PFSK-1 (cell line): ENCODE measurements around the gene FNTB.

Source experiments
- FOXP2 ChIP-seq: optimal IDR thresholded peaks from 2 replicates; pipeline ENCODE3; 2011; ENCODE audit warnings: borderline replicate concordance, control low read depth, inconsistent platforms; ENCODE audit not compliant: insufficient read depth; ENCODE audit errors: extremely low read length, extremely low read depth
- TF ChIP-seq, protein P1 (sequence below), 2 experiments: IDR thresholded peaks; 2 replicates each; pipeline versions ENCODE4 v1.6.1 to v1.8.0; 2011 to 2012; ENCODE audit warnings: low read depth in 2 of 2, low read length in 2 of 2, control low read depth in 1 of 2, inconsistent platforms in 1 of 2, mild to moderate bottlenecking in 1 of 2, moderate library complexity in 1 of 2; ENCODE audit not compliant: insufficient read depth in 1 of 2

- TF ChIP-seq FOXP2: no peak
- TF ChIP-seq, protein P1, sequence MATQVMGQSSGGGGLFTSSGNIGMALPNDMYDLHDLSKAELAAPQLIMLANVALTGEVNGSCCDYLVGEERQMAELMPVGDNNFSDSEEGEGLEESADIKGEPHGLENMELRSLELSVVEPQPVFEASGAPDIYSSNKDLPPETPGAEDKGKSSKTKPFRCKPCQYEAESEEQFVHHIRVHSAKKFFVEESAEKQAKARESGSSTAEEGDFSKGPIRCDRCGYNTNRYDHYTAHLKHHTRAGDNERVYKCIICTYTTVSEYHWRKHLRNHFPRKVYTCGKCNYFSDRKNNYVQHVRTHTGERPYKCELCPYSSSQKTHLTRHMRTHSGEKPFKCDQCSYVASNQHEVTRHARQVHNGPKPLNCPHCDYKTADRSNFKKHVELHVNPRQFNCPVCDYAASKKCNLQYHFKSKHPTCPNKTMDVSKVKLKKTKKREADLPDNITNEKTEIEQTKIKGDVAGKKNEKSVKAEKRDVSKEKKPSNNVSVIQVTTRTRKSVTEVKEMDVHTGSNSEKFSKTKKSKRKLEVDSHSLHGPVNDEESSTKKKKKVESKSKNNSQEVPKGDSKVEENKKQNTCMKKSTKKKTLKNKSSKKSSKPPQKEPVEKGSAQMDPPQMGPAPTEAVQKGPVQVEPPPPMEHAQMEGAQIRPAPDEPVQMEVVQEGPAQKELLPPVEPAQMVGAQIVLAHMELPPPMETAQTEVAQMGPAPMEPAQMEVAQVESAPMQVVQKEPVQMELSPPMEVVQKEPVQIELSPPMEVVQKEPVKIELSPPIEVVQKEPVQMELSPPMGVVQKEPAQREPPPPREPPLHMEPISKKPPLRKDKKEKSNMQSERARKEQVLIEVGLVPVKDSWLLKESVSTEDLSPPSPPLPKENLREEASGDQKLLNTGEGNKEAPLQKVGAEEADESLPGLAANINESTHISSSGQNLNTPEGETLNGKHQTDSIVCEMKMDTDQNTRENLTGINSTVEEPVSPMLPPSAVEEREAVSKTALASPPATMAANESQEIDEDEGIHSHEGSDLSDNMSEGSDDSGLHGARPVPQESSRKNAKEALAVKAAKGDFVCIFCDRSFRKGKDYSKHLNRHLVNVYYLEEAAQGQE (IDR thresholded peaks at IDR 0.05; ENCODE audit: insufficient read depth in 1 of 2, low read depth in 2 of 2, low read length in 2 of 2): no peak
Measured at GRCh38 chr14:64973026-64973442, 13.7 kb upstream of the FNTB start.
